ENCODE results near the gene PPP1R14B. TPM values are rescaled to one million over a fixed set of nuclear protein-coding genes. Genes with fewer than 3 reads are reported as not detected.

Gene PPP1R14B
- total and polyA plus RNA-seq, 2 of the 13 experiments (the other 11 are each of a cell fraction or from before 2014, with no cell fraction given): 110 to 148 TPM

DNA sequence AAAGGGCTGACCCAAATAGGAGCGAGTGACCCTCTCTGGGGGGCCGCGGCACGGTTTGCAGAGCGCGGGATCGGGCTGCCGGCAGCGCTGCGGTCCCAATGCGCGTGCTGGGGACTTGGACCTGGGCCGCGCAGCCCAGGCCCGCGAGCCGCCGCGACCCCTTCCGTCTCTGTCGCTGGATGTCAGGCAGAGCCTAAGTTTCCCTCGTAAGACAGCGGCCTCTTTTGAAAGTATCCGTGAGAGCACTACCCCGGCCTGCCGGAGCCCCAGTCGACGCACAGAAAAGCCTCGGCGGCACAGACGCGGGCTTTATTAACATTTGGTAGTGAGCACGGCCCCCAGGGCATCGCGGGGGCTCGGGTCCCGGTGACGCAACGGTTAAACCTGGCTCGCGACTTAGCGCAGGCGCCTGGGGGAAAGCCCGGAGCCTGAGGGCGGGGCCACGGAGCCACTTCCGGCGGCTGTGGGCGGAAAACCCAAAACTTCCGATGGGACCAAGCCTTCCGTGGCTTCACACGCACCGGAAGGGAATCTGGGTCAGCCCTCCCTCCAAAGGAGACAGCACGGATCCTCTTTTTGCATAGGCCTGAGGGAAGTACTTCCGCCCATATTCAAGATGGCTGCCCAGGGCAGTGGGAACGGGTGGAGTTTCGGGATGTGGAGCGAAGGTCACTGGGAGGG lies 22.9 kb upstream of the PPP1R14B start (continued):
- no peak; the same call in 1 of the 2 replicates for TF ChIP-seq ZFP37 (CRISPR knock-in tag; IDR thresholded peaks at IDR 0.05; ENCODE audit: borderline replicate concordance)
- TF ChIP-seq MED1 (CRISPR knock-in tag; IDR thresholded peaks at IDR 0.05): peak; percentile 78
- TF ChIP-seq ZNF597 (CRISPR knock-in tag; IDR thresholded peaks at IDR 0.05): no peak
- TF ChIP-seq GLMP (CRISPR knock-in tag; IDR thresholded peaks at IDR 0.05; ENCODE audit: borderline replicate concordance): no peak
- TF ChIP-seq ZFYVE20 (CRISPR knock-in tag; IDR thresholded peaks at IDR 0.05; ENCODE audit: borderline replicate concordance, low read depth): no peak
- TF ChIP-seq ZNF10 (CRISPR knock-in tag; IDR thresholded peaks at IDR 0.05; ENCODE audit: borderline replicate concordance, low read depth): no peak
- peak; percentile 55; the same call in 1 of the 2 replicates for TF ChIP-seq RELA (CRISPR knock-in tag; IDR thresholded peaks at IDR 0.05)
- no peak for TF ChIP-seq ZNF138 (CRISPR knock-in tag; IDR thresholded peaks at IDR 0.05; ENCODE audit: low read depth)
- TF ChIP-seq XRCC5 (optimal IDR thresholded peaks at IDR 0.05; ENCODE audit: low read length): no peak
- TF ChIP-seq ZNF44 (CRISPR knock-in tag; IDR thresholded peaks at IDR 0.05): no peak
- TF ChIP-seq THAP7 (CRISPR knock-in tag; IDR thresholded peaks at IDR 0.05): peak; percentile 95
- TF ChIP-seq, protein P1, sequence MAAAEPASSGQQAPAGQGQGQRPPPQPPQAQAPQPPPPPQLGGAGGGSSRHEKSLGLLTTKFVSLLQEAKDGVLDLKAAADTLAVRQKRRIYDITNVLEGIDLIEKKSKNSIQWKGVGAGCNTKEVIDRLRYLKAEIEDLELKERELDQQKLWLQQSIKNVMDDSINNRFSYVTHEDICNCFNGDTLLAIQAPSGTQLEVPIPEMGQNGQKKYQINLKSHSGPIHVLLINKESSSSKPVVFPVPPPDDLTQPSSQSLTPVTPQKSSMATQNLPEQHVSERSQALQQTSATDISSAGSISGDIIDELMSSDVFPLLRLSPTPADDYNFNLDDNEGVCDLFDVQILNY (CRISPR knock-in tag; conservative IDR thresholded peaks at IDR 0.05): no peak
- TF ChIP-seq ZNF101 (CRISPR knock-in tag; IDR thresholded peaks at IDR 0.05; ENCODE audit: borderline replicate concordance, low read depth): no peak
- TF ChIP-seq REL (CRISPR knock-in tag; conservative IDR thresholded peaks at IDR 0.05): peak; percentile 68
- no peak for TF ChIP-seq ZSCAN29 (CRISPR knock-in tag; conservative IDR thresholded peaks at IDR 0.05)
- TF ChIP-seq, protein P2, sequence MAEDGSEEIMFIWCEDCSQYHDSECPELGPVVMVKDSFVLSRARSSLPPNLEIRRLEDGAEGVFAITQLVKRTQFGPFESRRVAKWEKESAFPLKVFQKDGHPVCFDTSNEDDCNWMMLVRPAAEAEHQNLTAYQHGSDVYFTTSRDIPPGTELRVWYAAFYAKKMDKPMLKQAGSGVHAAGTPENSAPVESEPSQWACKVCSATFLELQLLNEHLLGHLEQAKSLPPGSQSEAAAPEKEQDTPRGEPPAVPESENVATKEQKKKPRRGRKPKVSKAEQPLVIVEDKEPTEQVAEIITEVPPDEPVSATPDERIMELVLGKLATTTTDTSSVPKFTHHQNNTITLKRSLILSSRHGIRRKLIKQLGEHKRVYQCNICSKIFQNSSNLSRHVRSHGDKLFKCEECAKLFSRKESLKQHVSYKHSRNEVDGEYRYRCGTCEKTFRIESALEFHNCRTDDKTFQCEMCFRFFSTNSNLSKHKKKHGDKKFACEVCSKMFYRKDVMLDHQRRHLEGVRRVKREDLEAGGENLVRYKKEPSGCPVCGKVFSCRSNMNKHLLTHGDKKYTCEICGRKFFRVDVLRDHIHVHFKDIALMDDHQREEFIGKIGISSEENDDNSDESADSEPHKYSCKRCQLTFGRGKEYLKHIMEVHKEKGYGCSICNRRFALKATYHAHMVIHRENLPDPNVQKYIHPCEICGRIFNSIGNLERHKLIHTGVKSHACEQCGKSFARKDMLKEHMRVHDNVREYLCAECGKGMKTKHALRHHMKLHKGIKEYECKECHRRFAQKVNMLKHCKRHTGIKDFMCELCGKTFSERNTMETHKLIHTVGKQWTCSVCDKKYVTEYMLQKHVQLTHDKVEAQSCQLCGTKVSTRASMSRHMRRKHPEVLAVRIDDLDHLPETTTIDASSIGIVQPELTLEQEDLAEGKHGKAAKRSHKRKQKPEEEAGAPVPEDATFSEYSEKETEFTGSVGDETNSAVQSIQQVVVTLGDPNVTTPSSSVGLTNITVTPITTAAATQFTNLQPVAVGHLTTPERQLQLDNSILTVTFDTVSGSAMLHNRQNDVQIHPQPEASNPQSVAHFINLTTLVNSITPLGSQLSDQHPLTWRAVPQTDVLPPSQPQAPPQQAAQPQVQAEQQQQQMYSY (CRISPR knock-in tag; IDR thresholded peaks at IDR 0.05): peak; percentile 39; the same call in 1 of the 2 replicates
- no peak for TF ChIP-seq ZNF230 (CRISPR knock-in tag; IDR thresholded peaks at IDR 0.05)
- no peak for TF ChIP-seq ZNF225 (CRISPR knock-in tag; IDR thresholded peaks at IDR 0.05)
- no peak for TF ChIP-seq POLR2A (IDR thresholded peaks at IDR 0.05; ENCODE audit: insufficient read depth in 1 of 2, low read depth in 2 of 2, low read length in 2 of 2)
- no peak for TF ChIP-seq ZNF496 (CRISPR knock-in tag; IDR thresholded peaks at IDR 0.05; ENCODE audit: insufficient replicate concordance)
- TF ChIP-seq ZNF136 (CRISPR knock-in tag; IDR thresholded peaks at IDR 0.05; ENCODE audit: low read depth): no peak
- TF ChIP-seq ZSCAN30 (CRISPR knock-in tag; IDR thresholded peaks at IDR 0.05): no peak

All from HepG2 (cell line).